Stimulated activated CD8-positive, alpha-beta memory T cell treated with anti-CD3 and anti-CD28 coated beads, Interleukin-7, amount 100 ng/mL, for 4 hours (primary cell): ENCODE data around the gene VANGL1.

ENCODE experiments used
- DNase-seq, 2 donors: peaks; one replicate each; pipeline ENCODE4 v3.0.0-alpha.2; 2020; ENCODE audit warnings: low read depth in 2 of 2

Gene VANGL1

GRCh38 chr1:115668579-115668978, 26.8 kb downstream of the VANGL1 start:
- no peak for DNase-seq

GRCh38 chr1:115669002-115669673, 27.4 kb downstream of the VANGL1 start:
- no peak for DNase-seq

DNA sequence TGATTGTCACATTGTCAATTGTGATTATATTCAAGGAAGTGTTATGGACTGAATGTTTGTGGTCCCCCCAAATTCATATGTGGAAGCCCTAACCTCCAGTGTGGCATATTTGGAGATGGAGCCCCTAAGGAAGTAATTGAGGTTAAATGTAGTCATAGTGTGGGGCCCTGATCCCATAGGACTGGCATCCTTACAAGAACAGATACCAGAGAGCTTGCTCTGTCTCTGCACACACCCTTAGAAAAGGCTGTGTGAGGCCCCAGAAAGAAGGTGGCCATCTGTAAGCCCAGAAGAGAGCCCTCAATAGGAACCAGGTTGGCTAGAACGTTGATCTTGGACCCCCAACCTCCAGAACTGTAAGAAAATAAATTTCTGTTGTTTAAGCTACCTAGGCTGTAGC, 28.1 kb downstream of the VANGL1 start:
- no peak for DNase-seq

- DNase-seq, result no peak
Measured at GRCh38 chr1:115670476-115671175, 28.9 kb downstream of the VANGL1 start.

DNA sequence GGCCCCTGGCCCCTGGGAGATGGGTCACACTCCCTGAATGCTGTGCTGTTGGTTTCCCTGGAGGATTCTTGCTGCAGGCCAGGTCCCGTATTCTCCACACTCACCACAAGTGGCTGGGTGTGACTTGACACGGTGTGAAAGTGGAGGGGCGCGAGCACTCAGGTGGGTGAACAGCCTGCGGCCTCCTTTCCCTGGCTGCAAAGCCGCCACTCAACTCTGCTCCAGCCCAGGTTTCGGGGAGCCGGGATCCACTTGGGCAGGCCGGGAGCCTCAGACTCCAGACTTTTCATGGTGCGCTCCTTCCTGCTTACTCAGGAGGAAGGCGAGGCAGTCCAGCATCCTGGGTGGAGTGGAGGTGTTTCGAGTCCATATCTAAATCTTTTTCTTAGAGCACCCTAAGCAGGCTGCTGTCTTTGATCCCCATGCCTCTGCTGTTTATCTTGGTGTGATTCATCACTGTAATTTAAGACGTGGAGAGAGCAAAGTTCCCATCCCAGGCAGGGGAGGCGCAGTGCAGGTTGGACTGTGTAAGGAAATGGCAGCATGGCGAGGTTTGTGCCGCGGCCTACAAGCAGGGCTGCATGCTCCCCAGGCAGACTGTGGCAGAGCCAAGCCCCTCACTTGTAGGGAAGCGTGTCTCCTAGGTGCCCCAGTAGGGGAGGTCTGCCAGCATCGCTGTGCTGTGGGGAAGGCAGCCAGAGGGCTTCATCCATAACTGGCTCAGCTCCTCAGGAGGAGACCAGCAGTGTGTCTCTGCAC, 29.6 kb downstream of the VANGL1 start:
- no peak for DNase-seq

DNA sequence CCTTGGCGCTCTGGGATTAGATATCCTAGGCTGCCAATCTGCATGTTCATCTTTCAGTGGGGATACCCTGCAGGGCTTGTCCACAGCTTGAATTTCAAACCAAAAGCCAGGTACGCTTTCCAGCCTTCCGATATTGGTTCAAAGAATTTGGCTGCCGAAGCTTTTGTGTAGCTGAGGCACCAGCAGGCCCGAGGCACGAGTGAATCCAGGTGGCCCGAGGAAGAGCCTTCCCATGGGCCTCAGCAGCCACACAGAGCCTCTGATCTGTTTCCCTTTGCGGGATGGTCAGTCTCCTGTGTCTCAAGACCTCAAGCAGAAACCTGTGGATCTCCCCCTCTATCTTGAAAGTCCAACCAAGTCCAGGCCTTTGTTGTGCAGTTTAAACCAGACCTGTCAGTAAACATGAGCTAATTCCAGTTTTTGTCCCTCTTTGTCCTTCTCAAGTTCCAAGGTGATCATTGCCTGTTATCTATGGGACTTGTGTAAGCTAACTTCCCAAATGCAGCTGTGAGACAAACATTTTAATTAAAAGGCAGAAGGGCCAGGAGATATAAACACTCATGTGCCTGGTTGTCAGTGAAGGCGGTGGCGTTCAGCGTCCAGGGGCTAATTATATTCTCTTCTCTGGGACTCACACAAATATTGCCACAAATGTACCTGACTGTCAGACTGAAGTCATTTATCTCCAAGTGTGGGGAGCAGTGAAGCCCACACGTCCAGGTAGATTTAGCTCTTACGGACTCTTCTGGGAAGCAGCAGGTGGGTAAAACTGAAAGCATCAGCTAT, 30.6 kb downstream of the VANGL1 start:
- no peak for DNase-seq

DNA sequence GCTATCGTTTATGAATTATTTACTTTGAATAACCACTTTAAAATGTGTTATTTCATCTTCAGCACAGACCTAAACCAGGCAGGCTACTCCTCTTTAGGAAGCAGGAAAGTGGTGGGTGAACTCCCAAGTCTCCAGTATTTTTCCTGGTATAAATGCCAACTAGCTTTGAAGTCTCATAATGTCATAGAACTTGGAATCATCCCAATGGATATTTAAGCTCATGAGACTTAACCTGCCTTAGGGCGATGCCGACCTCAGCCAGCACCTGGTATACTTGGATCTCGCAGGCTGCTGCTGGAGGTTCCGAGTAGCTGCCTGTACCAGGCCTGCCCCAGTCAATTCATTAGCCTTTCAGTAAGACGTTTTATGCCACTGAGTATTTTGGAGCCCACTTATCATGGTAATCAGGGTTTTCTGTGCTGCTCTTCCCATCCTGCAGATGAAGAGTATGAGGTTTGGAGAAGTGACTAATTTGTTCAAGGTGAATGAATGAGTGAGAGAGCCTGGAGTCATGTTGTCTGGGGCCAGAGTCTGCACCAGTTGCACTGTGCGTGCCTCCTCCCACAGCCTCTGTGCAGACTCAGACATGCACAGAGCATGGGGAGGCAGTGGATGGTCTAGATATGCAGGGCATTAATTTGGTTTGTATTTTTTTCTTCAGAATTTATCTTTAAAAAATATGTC, 34.9 kb downstream of the VANGL1 start:
- no peak for DNase-seq

DNA sequence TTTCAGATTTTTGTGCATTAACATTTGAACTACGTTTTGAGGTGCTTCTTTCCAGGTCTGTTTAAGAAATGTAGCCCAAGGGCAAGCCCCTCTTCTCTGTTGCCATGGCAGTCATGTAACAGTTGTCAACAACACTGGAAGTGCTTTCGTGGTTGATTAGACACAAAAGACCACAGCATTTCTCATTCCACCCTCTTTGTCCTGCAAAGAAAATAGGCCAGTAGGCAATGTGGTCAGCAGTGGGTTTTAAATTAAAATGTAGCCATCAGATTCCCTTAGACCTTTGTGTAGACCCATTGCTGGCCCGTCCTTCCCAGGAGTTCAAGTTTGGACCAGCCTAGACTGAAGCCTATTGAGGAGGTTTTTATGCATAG, 35.4 kb downstream of the VANGL1 start:
- DNase-seq, result no peak

- DNase-seq, result no peak
Measured at GRCh38 chr1:115677565-115677964, 35.8 kb downstream of the VANGL1 start.

GRCh38 chr1:115678141-115678540, 36.4 kb downstream of the VANGL1 start:
- DNase-seq, result no peak

- no peak for DNase-seq
Measured at GRCh38 chr1:115679141-115679611, 37.4 kb downstream of the VANGL1 start.

DNA sequence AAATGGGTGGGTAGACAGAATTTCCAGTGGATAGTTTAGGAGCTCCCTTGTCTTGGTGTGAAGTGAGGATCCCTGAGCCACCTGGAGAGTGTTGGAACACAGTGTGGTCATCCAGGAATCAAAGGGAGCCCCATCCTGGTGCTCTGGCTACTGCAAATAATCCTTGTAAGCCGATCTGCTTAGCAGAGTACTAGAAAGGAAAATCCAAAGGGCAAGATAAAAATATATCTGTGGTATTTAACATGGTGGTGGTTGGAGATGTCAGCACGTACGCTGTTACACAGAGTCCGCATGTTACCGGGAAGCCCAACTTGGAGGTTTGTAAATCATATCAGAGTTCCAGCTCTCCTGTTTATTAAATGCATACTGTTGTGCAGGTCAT, 39.0 kb downstream of the VANGL1 start:
- no peak for DNase-seq

GRCh38 chr1:115682792-115683191, 41.0 kb downstream of the VANGL1 start:
- no peak for DNase-seq

- DNase-seq, result no peak
Measured at GRCh38 chr1:115685029-115685705, 43.4 kb downstream of the VANGL1 start.

DNA sequence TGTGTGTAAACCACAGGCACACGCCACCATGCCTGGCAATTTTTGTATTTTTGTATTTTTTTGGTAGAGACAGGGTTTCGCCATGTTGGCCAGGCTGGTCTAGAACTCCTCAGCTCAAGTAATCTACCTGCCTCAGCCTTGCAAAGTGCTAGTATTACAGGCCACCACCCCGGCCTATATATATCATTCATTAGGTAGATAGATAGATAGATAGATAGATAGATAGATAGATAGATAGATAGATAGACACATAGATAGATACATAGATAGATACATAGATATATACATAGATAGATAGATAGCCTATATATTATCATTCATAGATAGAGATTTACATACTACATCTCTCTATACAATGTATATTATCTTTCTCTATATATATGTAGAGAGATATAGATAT, 46.0 kb downstream of the VANGL1 start:
- no peak for DNase-seq

- no peak for DNase-seq
Measured at GRCh38 chr1:115690972-115691371, 49.2 kb downstream of the VANGL1 start.

GRCh38 chr1:115692224-115692623, 50.5 kb downstream of the VANGL1 start:
- DNase-seq, result no peak

GRCh38 chr1:115694805-115695204, 53.0 kb downstream of the VANGL1 start:
- no peak for DNase-seq

DNA sequence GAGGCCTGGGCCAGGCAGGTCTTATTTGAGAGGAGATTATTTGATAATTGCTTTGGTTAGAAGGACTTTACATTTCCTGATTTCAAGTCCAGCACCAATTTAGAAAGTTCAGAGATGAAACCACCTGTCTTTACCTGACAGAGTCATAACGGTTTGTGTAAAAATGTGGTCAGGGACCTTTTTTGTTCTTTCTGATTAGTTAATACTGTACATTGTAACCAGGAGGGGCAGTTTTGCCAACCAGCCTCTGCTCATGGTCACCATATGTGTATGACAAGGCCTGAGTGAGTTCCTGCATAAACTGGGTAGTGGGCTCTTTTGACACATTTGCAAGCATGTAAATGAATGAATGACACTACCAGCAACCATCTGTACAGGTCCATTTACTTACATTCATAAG, 55.8 kb downstream of the VANGL1 start:
- no peak for DNase-seq

DNA sequence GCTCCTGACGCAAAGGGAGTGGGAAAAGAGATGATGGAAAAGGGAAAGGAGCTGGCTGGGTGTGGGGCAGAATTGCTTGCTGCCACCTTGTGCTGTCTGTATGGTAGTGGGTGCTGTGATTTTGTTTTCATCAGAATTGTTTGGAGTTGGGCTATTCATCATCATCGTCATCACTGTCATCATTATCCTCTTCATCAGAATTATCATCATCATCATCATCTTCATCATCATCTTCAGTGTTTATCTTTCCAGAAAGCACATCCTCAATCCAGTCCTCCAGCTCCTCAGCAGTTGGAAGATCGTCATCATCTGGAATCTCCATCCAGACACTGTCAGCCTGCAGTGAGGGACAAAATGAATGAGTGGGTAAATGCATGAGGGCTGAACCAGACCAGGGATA, 59.3 kb downstream of the VANGL1 start:
- DNase-seq, result no peak

DNA sequence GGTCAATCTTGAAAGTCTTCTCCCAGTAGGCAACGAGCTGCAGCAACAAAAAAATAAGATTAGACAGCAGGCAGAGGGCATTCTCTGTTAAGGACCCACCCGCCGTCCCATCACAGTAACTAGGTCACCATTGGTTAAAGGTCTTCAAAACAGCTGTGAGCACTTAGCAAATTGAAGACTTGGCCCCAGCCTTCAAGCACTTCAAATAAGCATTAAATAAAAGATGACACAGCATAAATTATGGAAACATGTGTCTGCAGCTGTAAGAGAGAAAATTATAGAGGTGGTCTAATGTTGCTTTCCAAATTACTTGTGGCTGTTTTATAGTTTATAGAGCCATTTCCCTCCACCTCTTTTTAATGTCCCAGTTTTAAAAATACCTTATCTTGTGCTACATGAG, 61.2 kb downstream of the VANGL1 start:
- DNase-seq, result no peak
